ENCODE measurements around the gene NANOG.

GRCh38 chr12:7787574-7788293, 1.5 kb upstream of the NANOG start:
- TF ChIP-seq CTCF (IDR thresholded peaks at IDR 0.05) (no peak), SIN3A (IDR thresholded peaks at IDR 0.05; ENCODE audit: borderline replicate concordance, insufficient read depth, low read depth, low read length) (no peak), REST (IDR thresholded peaks at IDR 0.05; ENCODE audit: insufficient read depth in 1 of 2, low read depth in 2 of 2, low read length in 1 of 2) (no peak), POLR2AphosphoS5 (IDR thresholded peaks at IDR 0.05; ENCODE audit: low read depth, low read length) (no peak), TCF7L2 (IDR thresholded peaks at IDR 0.05; ENCODE audit: low read depth, low read length) (no peak)
